HL-60 (cell line): ENCODE results near the gene SOX15.

Source experiments
- GABPA ChIP-seq: IDR thresholded peaks from 2 replicates; pipeline ENCODE4 v1.6.1; 2012; ENCODE audit warnings: low read depth
- POLR2AphosphoS5 ChIP-seq: IDR thresholded peaks from 2 replicates; pipeline ENCODE4 v1.6.1; 2012; ENCODE audit warnings: low read depth
- TF ChIP-seq, protein P1 (sequence below): IDR thresholded peaks from one replicate; pipeline ENCODE4 v1.5.1; 2011; ENCODE audit warnings: low read length, control low read depth, inconsistent platforms; ENCODE audit not compliant: insufficient read depth

DNA sequence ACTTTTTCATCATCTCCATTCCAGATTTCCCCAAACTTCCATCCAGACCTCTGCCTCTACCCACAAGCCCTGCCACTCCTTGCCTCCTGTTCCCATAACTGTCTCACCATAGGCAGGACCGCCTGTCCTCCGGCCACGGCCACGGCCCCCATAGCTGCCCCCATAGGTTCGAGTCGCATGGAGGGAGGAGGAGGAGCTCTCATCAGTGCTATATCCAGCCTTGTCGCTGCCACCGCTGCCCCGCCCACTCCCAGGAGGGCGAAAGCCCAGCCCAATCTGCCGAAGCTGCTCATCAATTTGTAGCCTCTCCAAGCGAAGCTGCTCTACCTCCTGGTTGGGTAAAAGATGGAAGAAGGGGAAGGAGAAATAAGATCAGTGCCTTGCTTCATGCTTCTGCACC is 3.4 kb upstream of the SOX15 start:
- TF ChIP-seq, protein P1, sequence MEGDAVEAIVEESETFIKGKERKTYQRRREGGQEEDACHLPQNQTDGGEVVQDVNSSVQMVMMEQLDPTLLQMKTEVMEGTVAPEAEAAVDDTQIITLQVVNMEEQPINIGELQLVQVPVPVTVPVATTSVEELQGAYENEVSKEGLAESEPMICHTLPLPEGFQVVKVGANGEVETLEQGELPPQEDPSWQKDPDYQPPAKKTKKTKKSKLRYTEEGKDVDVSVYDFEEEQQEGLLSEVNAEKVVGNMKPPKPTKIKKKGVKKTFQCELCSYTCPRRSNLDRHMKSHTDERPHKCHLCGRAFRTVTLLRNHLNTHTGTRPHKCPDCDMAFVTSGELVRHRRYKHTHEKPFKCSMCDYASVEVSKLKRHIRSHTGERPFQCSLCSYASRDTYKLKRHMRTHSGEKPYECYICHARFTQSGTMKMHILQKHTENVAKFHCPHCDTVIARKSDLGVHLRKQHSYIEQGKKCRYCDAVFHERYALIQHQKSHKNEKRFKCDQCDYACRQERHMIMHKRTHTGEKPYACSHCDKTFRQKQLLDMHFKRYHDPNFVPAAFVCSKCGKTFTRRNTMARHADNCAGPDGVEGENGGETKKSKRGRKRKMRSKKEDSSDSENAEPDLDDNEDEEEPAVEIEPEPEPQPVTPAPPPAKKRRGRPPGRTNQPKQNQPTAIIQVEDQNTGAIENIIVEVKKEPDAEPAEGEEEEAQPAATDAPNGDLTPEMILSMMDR, result no peak
- no peak for TF ChIP-seq GABPA
- no peak for TF ChIP-seq POLR2AphosphoS5
